Nephron (organoid): ENCODE data around the gene CD101.

ENCODE experiments used
- H3K27ac Mint-ChIP-seq, 3 experiments: 2 replicates each; pipeline ENCODE4 v1.8.0; 2020; ENCODE audit warnings: mixed read lengths in 3 of 3, mild to moderate bottlenecking in 2 of 3, moderate library complexity in 1 of 3
- H3K27me3 Mint-ChIP-seq: 2 replicates; pipeline ENCODE4 v1.8.0; 2021; ENCODE audit warnings: low read depth, mild to moderate bottlenecking, moderate library complexity, mixed read lengths
- H3K36me3 Mint-ChIP-seq: 2 replicates; pipeline ENCODE4 v1.8.0; 2020; ENCODE audit warnings: low read depth, mixed read lengths
- H3K4me1 Mint-ChIP-seq: 2 replicates; pipeline ENCODE4 v1.8.0; 2020; ENCODE audit warnings: mixed read lengths
- H3K4me3 Mint-ChIP-seq, 3 experiments: 2 replicates each; pipeline ENCODE4 v1.8.0; 2020; ENCODE audit warnings: mild to moderate bottlenecking in 3 of 3, mixed read lengths in 3 of 3, moderate library complexity in 2 of 3
- H3K9me3 Mint-ChIP-seq: 2 replicates; pipeline ENCODE4 v1.8.0; 2020; ENCODE audit warnings: mixed read lengths
- CTCF ChIP-seq, 3 experiments: fragments of 200-600 bp; sonication (generic); IDR thresholded peaks; one replicate each; pipeline ENCODE4 v1.5.0; 2021; ENCODE audit warnings: antibody characterized with exemption in 3 of 3; ENCODE audit not compliant: unreplicated experiment in 3 of 3

Gene CD101

GRCh38 chr1:116988248-116988647 is 13.3 kb upstream of the CD101 start:
- peaks cover 6% of the 10 kb centered on the region for H3K9me3 Mint-ChIP-seq
- no peak overlapping the region for H3K27ac Mint-ChIP-seq
- H3K36me3 Mint-ChIP-seq: peaks cover 84% of the 10 kb centered on the region
- H3K4me1 Mint-ChIP-seq: peaks cover 27% of the 10 kb centered on the region
- no peak for TF ChIP-seq CTCF (IDR thresholded peaks at IDR 0.05; ENCODE audit: unreplicated experiment in 3 of 3)
- no peak overlapping the region for H3K4me3 Mint-ChIP-seq
- no peaks in the 10 kb centered on the region for H3K27me3 Mint-ChIP-seq

- Mint-ChIP-seq H3K27me3 (no peaks in the 10 kb centered on the region), H3K36me3 (peaks cover 85% of the 10 kb centered on the region), H3K27ac (no peak overlapping the region), H3K4me3 (no peak overlapping the region), H3K4me1 (peaks cover 22% of the 10 kb centered on the region), H3K9me3 (peaks cover 6% of the 10 kb centered on the region)
- TF ChIP-seq CTCF (IDR thresholded peaks at IDR 0.05; ENCODE audit: unreplicated experiment in 3 of 3): no peak
Observed at GRCh38 chr1:116988908-116989307, 12.7 kb upstream of the CD101 start.

- TF ChIP-seq CTCF (IDR thresholded peaks at IDR 0.05; ENCODE audit: unreplicated experiment in 3 of 3): no peak
- Mint-ChIP-seq H3K4me3 (no peak overlapping the region), H3K9me3 (peaks cover 6% of the 10 kb centered on the region), H3K4me1 (peaks cover 19% of the 10 kb centered on the region), H3K27ac (no peak overlapping the region), H3K36me3 (peaks cover 85% of the 10 kb centered on the region), H3K27me3 (no peaks in the 10 kb centered on the region)
Observed at GRCh38 chr1:116989835-116990234, 11.7 kb upstream of the CD101 start.

GRCh38 chr1:116990612-116991151 is 10.9 kb upstream of the CD101 start:
- Mint-ChIP-seq H3K27me3 (no peaks in the 10 kb centered on the region), H3K4me3 (no peak overlapping the region), H3K27ac (no peak overlapping the region), H3K36me3 (peaks cover 80% of the 10 kb centered on the region), H3K4me1 (peaks cover 19% of the 10 kb centered on the region), H3K9me3 (peaks cover 6% of the 10 kb centered on the region)
- TF ChIP-seq CTCF (IDR thresholded peaks at IDR 0.05; ENCODE audit: unreplicated experiment in 3 of 3): no peak

- no peaks in the 10 kb centered on the region for H3K27me3 Mint-ChIP-seq
- no peak overlapping the region for H3K27ac Mint-ChIP-seq
- no peak overlapping the region for H3K4me3 Mint-ChIP-seq
- no peak for TF ChIP-seq CTCF (IDR thresholded peaks at IDR 0.05; ENCODE audit: unreplicated experiment in 3 of 3)
- peaks cover 75% of the 10 kb centered on the region for H3K36me3 Mint-ChIP-seq
- peaks cover 6% of the 10 kb centered on the region for H3K9me3 Mint-ChIP-seq
- H3K4me1 Mint-ChIP-seq: peaks cover 14% of the 10 kb centered on the region
Observed at GRCh38 chr1:116991171-116991845, 10.3 kb upstream of the CD101 start.

GRCh38 chr1:116991918-116992317 is 9.6 kb upstream of the CD101 start:
- Mint-ChIP-seq H3K36me3 (peaks cover 69% of the 10 kb centered on the region), H3K9me3 (peaks cover 6% of the 10 kb centered on the region), H3K4me3 (no peak overlapping the region)

More at GRCh38 chr1:116991918-116992317, 9.6 kb upstream of the CD101 start:
- no peak overlapping the region for H3K27ac Mint-ChIP-seq
- no peaks in the 10 kb centered on the region for H3K27me3 Mint-ChIP-seq
- no peak for TF ChIP-seq CTCF (IDR thresholded peaks at IDR 0.05; ENCODE audit: unreplicated experiment in 3 of 3)
- peaks cover 9% of the 10 kb centered on the region for H3K4me1 Mint-ChIP-seq
